GM18868 (cell line): ENCODE measurements around the gene XYLT1.

Experiments used
- ATAC-seq: cut with Tn5 transposase; IDR thresholded peaks from one replicate; pipeline ENCODE4 v1.9.1; 2021; ENCODE audit warnings: mild to moderate bottlenecking, moderate library complexity; ENCODE audit not compliant: unreplicated experiment

The XYLT1 gene

DNA sequence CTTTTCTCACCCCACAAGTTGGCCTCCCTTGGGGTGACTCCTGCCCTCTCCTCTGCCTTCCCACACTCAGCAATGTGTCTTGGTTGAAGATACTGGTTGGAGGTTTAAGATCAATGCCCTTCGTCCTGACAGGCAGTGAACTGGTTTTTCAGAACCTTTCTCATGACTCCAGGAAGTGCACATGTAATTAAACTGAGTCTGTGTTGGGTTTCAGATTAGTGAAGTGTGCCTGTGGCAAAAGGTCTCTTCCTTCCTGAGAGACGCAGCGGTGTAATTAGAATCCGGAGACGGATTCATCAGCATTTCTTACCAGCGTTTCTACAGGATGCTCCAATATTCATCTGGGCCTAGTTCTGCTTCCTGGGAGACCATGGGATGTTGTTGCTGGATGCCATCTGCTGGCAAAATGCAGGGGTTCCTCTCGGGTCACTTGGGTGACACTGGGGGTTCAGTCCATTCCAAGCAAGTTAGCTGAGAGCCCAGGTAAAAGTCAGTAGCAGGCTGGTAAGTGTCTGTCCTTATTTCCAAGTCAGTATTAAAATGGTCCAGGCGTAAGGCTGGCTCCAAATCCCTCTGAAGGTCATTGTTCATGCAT is 233.3 kb downstream of the XYLT1 start:
- ATAC-seq = no peak

DNA sequence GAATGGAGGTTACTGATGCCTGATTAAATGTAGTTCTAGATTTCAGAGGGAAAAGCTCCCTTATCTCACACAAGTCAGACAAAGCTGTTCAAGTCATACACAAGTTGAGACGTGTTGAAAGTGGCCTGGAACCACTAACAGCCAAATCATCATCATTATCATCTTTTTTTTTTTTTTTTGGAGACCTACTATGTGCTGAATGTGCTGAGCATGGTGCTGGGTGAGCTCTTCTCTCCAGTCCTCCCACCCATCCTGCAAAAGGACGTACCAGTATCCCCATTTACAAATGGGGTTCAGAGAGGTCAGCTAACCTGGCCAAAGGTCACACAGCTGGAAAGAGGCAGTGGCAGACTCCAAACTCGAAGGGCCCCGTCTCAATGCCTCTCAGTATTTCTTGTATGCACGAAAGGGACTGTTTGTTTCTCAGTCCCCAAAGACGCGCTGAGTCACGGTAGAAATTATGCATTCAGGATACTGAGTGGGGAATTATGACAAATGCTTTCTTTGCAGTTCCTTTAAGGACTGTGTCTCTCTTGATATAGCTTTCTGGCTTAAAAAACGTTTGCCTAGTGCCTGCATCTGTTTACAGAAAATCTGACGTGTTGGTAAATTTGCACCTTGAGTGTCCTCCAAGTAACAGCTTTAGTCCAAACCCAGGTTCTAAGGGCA is 235.5 kb downstream of the XYLT1 start:
- ATAC-seq = no peak

DNA sequence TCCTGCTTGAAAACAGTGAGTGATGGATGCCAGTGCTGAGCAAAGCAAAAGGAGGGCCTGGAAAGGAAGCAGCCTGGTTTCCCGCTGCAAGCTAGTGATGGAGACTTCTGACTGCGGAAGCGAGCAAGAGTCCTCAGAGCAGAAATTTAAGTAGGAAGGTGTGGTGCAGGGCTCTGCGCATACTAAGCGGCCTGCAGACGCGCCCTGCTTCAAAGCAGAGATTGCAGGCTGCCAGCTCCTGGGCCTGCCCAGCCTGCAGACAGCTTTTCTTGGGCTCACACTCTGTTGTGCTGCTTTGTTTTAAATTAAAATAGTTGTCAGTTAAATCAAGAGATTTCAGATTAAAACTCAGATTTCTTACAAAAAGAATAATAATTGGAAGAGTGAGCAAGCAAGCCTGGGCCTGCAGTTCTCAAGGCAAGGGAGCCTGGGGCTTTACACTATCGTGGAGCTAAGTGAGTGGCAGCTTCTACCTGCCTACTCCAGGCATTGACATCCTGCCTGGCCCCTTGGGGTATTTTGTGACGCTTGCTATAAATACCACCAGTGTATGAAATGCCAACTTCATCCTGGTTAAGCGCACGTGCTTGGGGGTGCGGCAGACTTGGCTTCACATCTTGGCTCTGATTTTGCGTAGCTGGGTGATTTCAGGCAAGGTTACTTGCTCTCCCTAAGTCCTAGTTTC is 237.3 kb downstream of the XYLT1 start:
- no peak for ATAC-seq

DNA sequence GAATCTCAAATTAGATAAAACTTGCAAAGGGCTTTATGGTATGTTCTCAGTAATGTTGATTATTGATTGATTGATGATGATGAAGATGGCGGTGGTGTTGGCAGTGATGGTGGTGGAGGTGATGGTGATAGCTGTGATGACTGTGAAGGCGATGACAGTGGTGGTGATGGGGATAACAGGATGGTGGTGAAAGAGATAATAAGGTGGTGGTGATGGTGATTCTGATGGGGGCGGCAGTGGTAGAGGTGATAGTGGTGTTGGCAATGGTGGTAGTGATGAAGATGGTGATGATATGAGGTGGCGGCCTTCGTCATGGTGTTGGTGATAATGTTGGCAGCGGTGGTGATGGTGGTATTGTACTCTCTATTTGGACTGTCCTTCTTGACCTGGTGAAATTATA is 238.3 kb downstream of the XYLT1 start:
- ATAC-seq = no peak

DNA sequence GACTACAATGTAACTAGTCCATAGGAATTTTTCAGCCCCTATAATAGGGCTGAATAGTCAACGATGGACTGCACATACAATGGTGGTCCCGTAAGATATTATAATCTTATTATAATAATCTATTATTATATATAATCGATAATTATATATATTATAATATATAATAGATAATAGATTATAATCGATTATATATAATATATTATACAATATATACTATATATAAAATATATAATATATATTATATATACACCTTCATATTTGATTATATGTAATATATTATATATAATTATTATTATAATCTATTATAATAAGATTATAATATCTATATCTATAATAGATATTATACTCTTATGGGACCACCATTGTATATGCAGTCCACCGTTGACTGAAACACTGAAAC is 238.8 kb downstream of the XYLT1 start:
- ATAC-seq = no peak

DNA sequence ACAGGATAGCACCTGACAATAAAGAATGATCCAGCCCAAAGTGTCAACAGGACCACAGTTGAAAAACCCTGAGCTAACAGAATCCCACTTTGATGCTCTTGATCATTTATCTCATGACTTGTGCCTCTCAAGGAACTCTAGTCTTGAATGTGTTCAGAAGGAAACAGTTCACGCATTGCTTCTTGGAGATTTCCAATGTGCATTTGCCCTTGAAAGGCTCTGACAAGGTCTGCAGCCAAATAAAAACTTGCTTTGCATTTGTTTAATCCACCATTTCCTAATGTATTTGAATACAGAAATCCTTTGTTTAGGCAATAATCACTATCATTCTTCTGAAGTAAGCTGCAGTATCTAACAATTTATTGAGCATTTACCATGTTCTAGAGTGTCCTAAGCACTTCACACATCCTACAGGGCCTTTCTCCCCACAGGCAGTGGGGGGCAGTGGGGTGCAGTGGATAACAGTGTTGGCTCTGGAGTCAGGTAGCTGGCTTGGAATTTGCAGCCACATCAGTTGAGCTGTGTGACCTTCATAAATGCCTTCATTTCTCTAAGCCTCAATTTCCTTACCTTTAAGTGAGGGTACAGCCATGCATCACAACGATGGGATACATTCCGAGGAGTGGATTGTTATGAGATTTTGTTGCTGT is 239.7 kb downstream of the XYLT1 start:
- ATAC-seq = no peak

DNA sequence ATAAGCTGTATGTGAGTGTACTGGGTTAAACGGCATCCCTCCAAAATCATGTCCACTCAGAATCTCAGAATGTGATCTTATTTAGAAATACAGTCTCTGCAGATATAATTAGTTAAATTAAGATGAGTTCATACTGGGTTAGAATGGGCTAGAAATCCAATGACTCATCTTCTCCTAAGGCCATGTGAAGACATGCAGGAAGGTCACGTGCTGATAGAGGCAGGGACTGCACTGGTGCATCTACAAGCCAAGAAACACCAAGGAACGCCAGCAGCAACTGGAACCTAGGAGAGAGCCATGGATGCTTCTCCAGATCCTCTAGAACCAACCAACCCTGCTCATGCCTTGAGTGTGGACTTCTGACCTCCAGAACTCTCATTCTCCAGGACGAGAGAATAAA is 241.0 kb downstream of the XYLT1 start:
- no peak for ATAC-seq

DNA sequence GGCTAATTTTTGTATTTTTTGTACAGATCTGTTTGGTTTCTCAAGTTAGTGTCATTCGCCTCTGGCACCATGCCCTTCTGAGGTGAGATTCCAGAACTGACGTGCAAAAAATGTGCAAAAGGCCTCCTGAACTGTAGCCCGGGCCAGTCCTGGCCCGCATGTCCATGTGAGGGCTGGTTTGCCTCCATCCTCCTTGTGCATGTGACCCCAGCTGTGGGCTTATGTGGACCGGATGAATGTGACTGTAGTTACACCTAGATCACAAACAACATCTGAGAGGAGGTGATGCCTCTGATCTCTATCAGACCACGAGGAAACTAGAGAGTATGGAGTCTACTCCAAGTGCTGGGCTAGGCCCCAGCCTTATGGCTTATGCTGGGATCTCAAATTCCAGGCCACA is 241.6 kb downstream of the XYLT1 start:
- no peak for ATAC-seq

DNA sequence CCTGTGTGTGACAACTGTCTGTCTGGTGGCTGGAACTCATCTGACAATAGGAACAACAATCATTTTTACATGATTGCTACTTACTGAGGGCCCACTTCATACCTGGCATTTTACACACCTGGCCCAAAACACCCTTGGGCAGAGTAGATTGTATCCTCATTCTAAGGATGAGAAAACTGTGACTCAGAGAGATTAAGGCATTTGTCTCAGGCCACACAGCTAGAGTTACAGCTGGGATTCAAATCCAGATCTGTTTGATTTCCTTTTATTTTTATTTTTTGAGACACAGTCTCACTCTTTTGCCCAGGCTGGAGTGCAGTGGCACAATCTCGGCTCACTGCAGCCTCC is 242.1 kb downstream of the XYLT1 start:
- ATAC-seq = no peak

DNA sequence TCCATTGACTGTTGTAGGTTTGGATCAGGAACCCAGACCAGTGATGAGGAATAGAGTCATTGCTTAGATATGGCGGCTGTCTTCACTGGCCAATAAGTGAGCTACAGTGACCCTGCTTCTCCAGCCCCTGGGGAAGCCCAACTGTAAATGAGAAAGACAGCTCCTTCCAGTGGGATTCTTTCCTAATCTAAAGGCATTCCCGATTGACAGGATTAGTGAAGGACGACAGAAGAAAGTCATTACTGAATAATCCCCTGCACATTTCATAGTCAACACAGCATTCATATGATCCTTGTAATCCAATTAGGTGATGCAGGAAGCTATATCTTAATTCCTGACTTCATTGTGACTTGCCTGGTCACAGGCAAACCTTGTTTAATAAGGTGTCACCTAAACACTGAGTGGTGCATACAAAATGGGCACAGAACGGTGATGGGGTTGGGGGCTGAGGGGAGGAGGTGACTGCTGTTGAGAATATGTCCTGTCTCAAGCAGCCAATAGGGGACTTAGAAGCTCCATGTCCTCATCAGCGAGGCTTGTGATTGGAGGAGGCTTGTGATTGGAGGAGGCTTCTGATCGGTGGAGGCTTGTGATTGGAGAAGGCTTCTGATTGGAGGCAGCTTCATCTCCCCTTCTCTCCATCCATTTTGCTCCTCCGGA is 242.6 kb downstream of the XYLT1 start:
- no peak for ATAC-seq

DNA sequence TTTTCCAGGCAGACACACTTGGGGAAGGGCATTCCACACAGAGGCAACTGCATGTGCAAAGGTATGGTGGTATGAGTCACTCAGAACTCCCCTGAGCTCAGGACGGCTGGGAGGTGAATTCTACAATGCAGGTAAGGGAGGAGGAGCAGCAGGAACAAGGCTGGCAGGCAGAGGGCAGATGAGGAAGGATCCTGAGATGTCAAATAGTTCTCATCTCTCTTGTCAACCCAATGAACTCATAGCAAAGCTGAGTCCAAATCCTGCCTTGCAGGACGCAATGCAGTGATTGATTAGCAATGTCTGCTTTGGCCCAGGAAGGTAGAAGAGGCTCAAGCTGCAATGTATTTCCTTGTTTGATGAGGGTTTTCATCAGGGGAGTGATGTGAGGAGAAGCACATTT is 243.5 kb downstream of the XYLT1 start:
- no peak for ATAC-seq

DNA sequence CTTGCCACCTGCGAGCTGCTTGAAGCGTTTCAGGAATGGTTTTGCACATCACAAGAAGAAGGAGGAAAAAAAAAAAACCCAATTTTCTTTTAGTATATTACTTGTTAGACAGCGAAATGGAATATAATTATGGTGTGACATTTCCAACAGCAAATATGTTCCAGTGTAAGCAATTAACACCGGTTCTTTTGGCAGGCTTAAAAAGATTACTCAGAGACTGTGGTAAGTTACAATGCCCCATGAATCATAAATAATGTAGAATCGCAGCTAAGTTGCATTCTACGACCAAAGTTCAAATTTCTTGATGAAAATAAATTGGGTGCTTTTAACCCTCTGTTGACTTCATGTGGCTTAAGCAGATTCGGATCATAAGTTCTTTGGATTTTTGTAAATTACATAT is 245.2 kb downstream of the XYLT1 start:
- ATAC-seq = no peak

DNA sequence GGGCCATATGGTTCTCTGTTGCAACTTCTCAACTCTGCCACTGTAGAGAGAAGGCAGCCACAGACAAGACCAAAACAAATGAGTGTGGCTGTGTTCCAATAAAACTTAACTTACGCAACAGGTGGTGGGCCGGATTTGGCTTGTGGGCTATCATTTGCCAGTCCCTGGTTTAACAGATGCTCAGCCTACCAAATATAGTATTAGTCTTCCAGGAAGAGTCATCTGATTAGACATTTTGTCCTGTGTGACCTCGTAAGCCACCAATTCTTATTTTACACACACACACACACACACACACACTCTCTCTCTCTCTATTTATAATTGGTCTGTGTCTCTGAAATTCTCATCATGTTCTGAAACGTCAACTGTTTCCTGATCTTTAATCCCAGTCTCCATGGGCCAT is 245.9 kb downstream of the XYLT1 start:
- ATAC-seq = no peak

DNA sequence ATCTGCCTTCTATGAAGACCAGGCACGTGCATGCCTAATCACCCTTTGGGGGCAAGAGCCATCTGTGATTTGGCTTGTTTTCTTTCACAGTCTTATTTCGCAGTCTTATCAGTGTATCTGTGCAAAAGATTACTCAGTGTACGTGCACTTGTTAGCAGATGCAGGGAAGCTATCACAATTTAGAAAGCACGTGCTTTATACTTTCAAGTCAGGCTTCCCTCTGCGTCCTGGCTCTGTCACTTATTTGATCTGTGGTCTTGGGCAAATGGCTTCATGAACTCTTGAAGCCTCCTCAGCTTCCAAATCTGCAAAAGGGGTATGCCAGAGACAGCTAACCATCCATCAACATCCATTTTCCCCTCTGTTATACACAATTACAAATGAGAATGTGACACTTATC is 246.4 kb downstream of the XYLT1 start:
- ATAC-seq = no peak

DNA sequence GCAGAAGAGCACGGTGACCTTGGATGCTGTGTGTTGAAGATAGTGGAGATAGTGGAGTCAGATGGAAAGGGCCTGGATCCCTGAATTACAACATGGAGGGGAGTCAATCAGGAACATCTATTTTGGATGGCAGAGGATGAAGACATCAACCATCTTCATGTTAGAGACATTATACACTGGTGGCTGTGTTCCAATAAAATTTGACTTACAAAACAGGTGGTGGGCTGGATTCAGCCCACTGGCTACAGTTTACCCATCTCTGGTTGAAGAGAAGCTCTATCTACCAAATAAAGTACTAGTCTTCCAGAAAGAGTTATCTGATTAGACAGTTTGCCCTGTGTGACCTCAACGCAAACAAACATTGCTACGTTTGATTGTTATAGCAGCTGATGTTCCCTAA is 247.2 kb downstream of the XYLT1 start:
- ATAC-seq = no peak

DNA sequence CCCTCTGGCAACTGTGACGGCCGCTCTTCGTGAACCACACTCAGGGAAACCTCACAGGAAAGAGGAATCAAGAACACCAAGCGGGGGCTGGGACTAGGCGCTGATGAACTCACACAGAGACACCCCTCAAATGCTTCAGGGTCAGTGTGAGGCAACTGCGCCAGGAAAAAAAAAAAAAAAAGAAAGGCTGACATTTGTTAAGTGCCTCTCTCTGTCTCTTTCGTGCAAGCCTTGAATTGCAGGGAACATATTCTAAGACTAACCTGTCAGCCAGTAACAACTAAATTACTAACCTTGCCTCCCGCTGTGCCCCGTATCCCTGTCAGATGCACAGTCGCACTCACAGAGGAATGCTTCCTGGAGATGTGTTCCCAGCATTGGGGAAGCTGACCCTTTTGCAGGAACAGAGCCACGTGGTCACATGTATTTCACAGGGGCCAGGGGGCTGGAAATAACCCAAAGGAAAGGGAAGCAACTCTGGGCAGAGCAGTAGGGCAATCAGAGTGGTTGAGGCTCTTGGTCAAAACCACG is 247.8 kb downstream of the XYLT1 start:
- ATAC-seq = no peak

DNA sequence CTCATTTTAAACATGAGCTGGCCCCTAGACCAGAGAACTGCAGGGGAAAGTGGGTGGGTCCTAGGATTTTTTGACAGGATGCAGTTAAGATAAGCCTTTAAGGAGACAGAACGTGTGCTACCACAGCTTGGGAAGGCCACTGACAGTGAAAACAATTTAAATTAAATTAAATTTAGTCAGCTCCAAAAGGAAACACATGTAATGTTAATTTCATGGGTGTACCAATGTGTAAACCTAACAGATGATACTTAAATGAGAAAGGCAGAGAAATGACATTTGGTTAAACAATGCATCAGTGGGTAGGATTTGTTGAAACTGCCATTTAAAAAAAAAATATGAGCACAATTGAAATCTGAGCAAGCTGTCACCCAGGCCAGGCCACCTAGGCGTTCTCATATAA is 250.8 kb downstream of the XYLT1 start:
- no peak for ATAC-seq

DNA sequence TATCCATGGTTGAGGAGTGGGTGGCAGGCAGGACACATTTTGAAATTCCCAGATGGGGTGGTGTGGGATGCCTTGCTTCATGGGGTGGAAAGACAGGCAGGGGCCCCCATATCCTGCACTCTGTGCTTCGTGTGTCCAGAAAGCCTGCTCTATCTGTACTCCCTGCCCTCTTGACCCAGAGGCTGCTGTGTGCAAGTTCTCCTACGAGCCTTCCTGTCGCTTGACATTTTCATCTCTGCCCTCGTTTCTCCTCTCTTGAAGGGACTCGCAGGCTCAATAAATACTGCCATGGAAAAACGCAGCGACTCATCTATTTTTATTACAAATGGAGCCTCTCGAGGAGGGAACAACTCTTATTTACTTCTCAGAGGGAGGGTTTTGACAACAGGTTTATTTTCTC is 254.8 kb downstream of the XYLT1 start:
- no peak for ATAC-seq

DNA sequence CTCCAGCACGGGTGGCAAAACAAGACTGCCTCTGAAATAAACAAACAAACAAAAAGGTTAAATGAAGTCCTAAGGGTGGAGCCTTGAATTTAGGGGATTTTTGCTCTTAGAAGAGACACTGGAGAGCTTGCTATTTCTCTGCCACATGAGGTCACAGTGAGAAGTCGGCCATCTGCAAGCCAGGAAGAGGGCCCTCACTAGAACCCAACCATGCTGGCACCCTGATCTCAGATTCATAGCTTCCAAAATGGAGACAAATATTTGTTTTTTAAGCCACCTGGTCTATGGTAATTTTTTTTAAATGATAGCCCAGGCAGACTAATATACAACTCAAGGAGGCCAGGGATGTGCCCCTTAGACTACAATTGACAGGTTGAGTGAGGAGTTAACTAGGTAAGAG is 255.5 kb downstream of the XYLT1 start:
- no peak for ATAC-seq

DNA sequence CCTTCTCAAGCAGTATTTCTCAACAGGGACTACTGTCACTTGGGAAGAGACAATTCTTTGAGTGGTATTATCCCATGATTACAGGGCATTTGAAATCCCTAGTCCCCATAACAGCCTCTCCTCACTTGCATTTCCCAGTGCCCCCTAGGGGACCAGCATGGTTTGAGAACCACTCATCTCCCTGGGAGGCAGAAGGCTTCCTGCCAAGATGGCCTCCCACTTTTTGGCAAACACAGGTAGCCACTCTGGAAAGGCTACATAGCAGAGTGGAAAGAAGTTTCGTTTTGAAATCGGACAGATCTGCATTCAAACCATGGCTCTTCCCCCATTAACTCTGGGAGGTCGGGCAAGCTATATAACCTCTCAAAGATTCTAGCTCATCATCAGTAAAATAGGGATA is 256.8 kb downstream of the XYLT1 start:
- no peak for ATAC-seq

DNA sequence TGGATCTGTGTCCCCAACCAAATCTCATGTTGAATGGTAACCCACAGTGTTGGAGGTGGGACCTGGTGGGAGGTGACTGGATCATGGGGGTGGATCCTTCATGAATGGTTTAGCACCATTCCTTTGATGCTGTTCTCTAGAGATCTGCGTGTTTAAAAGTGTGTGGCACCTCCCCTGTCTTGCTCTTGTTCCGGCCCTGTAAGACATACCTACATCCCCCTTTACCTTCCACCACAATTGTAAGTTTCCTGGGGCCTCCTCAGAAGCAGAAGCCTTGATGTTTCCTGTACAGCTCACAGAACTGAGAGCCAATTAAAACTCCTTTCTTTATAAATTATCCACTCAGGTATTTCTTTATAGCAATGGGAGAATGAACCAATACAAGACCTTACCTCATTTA is 257.7 kb downstream of the XYLT1 start:
- ATAC-seq = no peak
